ENCODE data around the gene KDM8.

KDM8 gene

DNA sequence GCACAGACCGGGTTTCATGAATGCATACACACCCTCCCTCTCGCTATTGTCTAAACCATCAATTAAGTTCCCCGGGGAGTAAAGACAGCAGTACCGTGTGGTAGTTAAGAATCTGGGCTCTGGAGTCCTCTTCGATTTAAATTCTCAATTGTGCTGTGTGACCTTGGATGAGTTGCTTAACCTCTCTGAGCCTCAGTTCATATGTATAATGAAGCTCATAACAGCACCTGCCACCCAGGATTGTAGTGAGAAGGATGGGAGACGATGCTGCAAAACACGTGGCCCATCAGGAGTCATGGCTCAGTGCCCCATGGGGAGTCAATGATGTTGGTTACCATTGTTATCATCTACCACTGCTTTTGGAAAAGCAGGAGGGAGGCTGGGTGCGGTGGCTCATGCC lies 34.5 kb upstream of the KDM8 start:
- Histone ChIP-seq H3K4me1 (ENCODE audit: insufficient read depth, low read length, severe bottlenecking) (peaks cover 18% of the 10 kb centered on the region), H3K79me2 (ENCODE audit: insufficient read depth, low read length) (no peaks in the 10 kb centered on the region), H4K20me1 (ENCODE audit: insufficient read depth, low read length) (no peaks in the 10 kb centered on the region), H3K9me3 (ENCODE audit: low read length) (peaks cover 5% of the 10 kb centered on the region; the same call in 1 of the 2 replicates), H3K9me2 (ENCODE audit: low read depth, low read length) (no peaks in the 10 kb centered on the region), H3K9ac (ENCODE audit: low read length) (no peak overlapping the region), H3F3A (ENCODE audit: insufficient read depth, low read length) (no peaks in the 10 kb centered on the region), H3K4me3 (ENCODE audit: low read depth, low read length, poor library complexity, severe bottlenecking) (no peak overlapping the region), H3K36me3 (ENCODE audit: insufficient read depth, low read length) (no peaks in the 10 kb centered on the region), H3K27me3 (ENCODE audit: insufficient read depth, low read length) (peaks cover 3% of the 10 kb centered on the region; the same call in 1 of the 2 replicates), H2AFZ (ENCODE audit: low read length) (no peak overlapping the region), H3K4me2 (ENCODE audit: low read length) (no peak overlapping the region), H3K27ac (ENCODE audit: low read depth, low read length, poor library complexity, severe bottlenecking) (no peak overlapping the region)
- TF ChIP-seq, protein P1, sequence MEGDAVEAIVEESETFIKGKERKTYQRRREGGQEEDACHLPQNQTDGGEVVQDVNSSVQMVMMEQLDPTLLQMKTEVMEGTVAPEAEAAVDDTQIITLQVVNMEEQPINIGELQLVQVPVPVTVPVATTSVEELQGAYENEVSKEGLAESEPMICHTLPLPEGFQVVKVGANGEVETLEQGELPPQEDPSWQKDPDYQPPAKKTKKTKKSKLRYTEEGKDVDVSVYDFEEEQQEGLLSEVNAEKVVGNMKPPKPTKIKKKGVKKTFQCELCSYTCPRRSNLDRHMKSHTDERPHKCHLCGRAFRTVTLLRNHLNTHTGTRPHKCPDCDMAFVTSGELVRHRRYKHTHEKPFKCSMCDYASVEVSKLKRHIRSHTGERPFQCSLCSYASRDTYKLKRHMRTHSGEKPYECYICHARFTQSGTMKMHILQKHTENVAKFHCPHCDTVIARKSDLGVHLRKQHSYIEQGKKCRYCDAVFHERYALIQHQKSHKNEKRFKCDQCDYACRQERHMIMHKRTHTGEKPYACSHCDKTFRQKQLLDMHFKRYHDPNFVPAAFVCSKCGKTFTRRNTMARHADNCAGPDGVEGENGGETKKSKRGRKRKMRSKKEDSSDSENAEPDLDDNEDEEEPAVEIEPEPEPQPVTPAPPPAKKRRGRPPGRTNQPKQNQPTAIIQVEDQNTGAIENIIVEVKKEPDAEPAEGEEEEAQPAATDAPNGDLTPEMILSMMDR (IDR thresholded peaks at IDR 0.05; ENCODE audit: low read length): no peak
- TF ChIP-seq EZH2 (IDR thresholded peaks at IDR 0.05; ENCODE audit: borderline replicate concordance, low read length): no peak

DNA sequence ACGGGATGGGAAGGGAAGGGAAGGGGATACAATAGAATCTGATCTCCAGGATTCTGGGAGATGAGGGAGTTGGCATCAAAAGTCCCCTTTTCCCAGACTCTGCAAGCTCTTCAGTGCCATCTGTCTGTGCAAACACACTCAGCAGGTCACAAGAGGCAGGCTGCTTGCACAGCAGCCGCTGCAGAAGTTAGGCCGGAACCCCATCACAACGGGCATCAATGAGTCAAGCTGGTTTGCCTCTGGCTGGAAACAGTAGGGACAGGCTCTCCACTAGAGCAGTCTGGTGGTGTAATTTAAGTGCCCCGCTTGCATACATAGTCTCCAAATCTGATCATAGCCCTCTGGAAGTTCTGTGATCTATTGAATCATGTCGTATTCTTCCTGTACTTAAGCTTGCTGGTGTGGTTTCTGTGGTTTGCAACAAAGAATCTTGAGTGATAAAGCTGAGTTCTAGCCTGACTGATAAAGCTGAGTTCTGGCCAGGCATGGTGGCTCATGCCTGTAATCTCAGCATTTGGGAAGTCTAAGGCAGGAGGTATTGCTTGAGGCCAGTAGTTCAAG lies 33.7 kb upstream of the KDM8 start:
- no peak overlapping the region; the same call in 1 of the 2 replicates for H3K9ac ChIP-seq (ENCODE audit: low read length)
- peaks cover 5% of the 10 kb centered on the region; the same call in 1 of the 2 replicates for H3K9me3 ChIP-seq (ENCODE audit: low read length)
- peak overlapping the region; percentile 15 for H3K27ac ChIP-seq (ENCODE audit: low read depth, low read length, poor library complexity, severe bottlenecking)
- TF ChIP-seq, protein P1 (IDR thresholded peaks at IDR 0.05; ENCODE audit: low read length): peak; percentile 39
- no peak for TF ChIP-seq EZH2 (IDR thresholded peaks at IDR 0.05; ENCODE audit: borderline replicate concordance, low read length)
- H2AFZ ChIP-seq (ENCODE audit: low read length): 0 out of 2 replicates have a peak overlapping the region, but pooled peaks have one; percentile 28
- H3K79me2 ChIP-seq (ENCODE audit: insufficient read depth, low read length): no peaks in the 10 kb centered on the region
- H3K27me3 ChIP-seq (ENCODE audit: insufficient read depth, low read length): no peaks in the 10 kb centered on the region
- H4K20me1 ChIP-seq (ENCODE audit: insufficient read depth, low read length): no peaks in the 10 kb centered on the region
- H3K4me1 ChIP-seq (ENCODE audit: insufficient read depth, low read length, severe bottlenecking): peaks cover 24% of the 10 kb centered on the region
- H3K4me3 ChIP-seq (ENCODE audit: low read depth, low read length, poor library complexity, severe bottlenecking): no peak overlapping the region
- H3K9me2 ChIP-seq (ENCODE audit: low read depth, low read length): no peaks in the 10 kb centered on the region
- H3F3A ChIP-seq (ENCODE audit: insufficient read depth, low read length): no peaks in the 10 kb centered on the region
- peak overlapping the region; percentile 13; the same call in 1 of the 2 replicates for H3K4me2 ChIP-seq (ENCODE audit: low read length)
- no peaks in the 10 kb centered on the region for H3K36me3 ChIP-seq (ENCODE audit: insufficient read depth, low read length)

DNA sequence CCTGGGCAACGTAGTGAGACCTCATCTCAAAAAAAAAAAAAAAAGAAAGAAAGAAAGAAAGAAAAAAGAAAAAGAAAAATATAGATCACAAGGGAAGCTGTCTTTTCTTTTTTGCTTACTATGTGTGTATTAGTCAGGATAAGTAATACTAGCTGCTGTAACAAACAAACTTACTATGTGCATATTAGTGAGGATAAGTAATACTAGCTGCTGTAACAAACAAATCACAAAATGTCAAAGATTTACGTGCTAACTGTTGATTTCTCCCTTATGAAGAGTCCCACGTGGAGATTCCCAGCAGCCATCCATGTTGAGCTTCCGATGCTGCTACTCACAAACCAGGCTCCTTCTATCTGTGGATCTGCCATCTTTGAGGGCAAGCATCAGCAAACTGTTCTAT lies 31.7 kb upstream of the KDM8 start:
- Histone ChIP-seq H2AFZ (ENCODE audit: low read length) (no peak overlapping the region), H3K79me2 (ENCODE audit: insufficient read depth, low read length) (no peaks in the 10 kb centered on the region), H3F3A (ENCODE audit: insufficient read depth, low read length) (no peaks in the 10 kb centered on the region), H3K9me2 (ENCODE audit: low read depth, low read length) (no peaks in the 10 kb centered on the region), H3K4me2 (ENCODE audit: low read length) (no peak overlapping the region), H3K9me3 (ENCODE audit: low read length) (peaks cover 5% of the 10 kb centered on the region; the same call in 1 of the 2 replicates), H3K27me3 (ENCODE audit: insufficient read depth, low read length) (no peaks in the 10 kb centered on the region), H4K20me1 (ENCODE audit: insufficient read depth, low read length) (no peaks in the 10 kb centered on the region), H3K9ac (ENCODE audit: low read length) (no peak overlapping the region), H3K36me3 (ENCODE audit: insufficient read depth, low read length) (no peaks in the 10 kb centered on the region), H3K4me3 (ENCODE audit: low read depth, low read length, poor library complexity, severe bottlenecking) (no peak overlapping the region), H3K4me1 (ENCODE audit: insufficient read depth, low read length, severe bottlenecking) (peaks cover 24% of the 10 kb centered on the region), H3K27ac (ENCODE audit: low read depth, low read length, poor library complexity, severe bottlenecking) (no peak overlapping the region)
- no peak for TF ChIP-seq EZH2 (IDR thresholded peaks at IDR 0.05; ENCODE audit: borderline replicate concordance, low read length)
- TF ChIP-seq, protein P1 (IDR thresholded peaks at IDR 0.05; ENCODE audit: low read length): no peak

Data from OCI-LY1 (cell line).